Prostate gland (tissue), 2 donors: ENCODE measurements around the gene DDX39A. TPM values are rescaled to one million over a fixed set of nuclear protein-coding genes. Genes with fewer than 3 reads are reported as not detected.

Source experiments
- DNase-seq: peaks from one replicate; pipeline ENCODE4 v3.0.0-alpha.2; 2019; ENCODE audit warnings: low spot score
- H3K27ac ChIP-seq, 2 donors: fragments of 200-600 bp; sonication (generic); 2 replicates each; pipeline ENCODE4 v1.5.1; 2017 to 2019
- H3K27me3 ChIP-seq: fragments of 200-600 bp; sonication (generic); replicated peaks from 2 replicates; pipeline ENCODE4 v1.5.1; 2019; ENCODE audit not compliant: insufficient read depth
- H3K36me3 ChIP-seq, 2 donors: fragments of 200-600 bp; sonication (generic); 1 replicate in 1 of 2; 2 replicates in 1 of 2; pipeline versions ENCODE4 v1.5.1 to v1.8.1; 2017 to 2019
- H3K4me1 ChIP-seq: fragments of 200-600 bp; sonication (generic); replicated peaks from 2 replicates; pipeline ENCODE4 v1.5.1; 2019
- H3K4me3 ChIP-seq, 2 donors: fragments of 200-600 bp; sonication (generic); 2 replicates each; pipeline ENCODE4 v1.5.1; 2017 to 2019
- H3K9me3 ChIP-seq: fragments of 200-600 bp; sonication (generic); 2 replicates; pipeline ENCODE4 v1.5.1; 2017
- POLR2A ChIP-seq: fragments of 450-650 bp; IDR thresholded peaks from one replicate; pipeline ENCODE4 v1.6.1; 2016; ENCODE audit warnings: antibody characterized with exemption, mild to moderate bottlenecking
- POLR2AphosphoS5 ChIP-seq: sonication (generic); formaldehyde crosslinking; IDR thresholded peaks from one replicate; pipeline ENCODE4 v1.6.1; 2017; ENCODE audit warnings: antibody characterized with exemption
- WGBS: methylation state at CpG from one replicate; pipeline ENCODE4 v1.1.5; 2018; 5-methylcytosine and 5-hydroxymethylcytosine counted together
- intact Hi-C: fragments of 100-400 bp; cut with DNase I; formaldehyde crosslinking; loops from one replicate; pipeline ENCODE4 v1.14.2; 2022
- total RNA-seq, 2 donors: library from RNA; depleted of rRNA; stranded (reverse); fragments of >200 nt; gene quantifications; one replicate each; pipeline ENCODE4 v1.1.0, GENCODE V29; 2016
- TF ChIP-seq, protein P1 (sequence below), 4 experiments: fragments of 200-600 bp in 2 of 4; fragments of 450-650 bp in 2 of 4; sonication (generic) in 2 of 4; IDR thresholded peaks; 1 replicate in 3 of 4; 2 replicates in 1 of 4; pipeline ENCODE4 v1.5.1; 2016 to 2019; ENCODE audit warnings: antibody characterized with exemption in 4 of 4, mild to moderate bottlenecking in 2 of 4, moderate library complexity in 2 of 4

DDX39A gene
- total RNA-seq, 2 donors from 2014 or later, result 64.9 to 121 TPM

DNA sequence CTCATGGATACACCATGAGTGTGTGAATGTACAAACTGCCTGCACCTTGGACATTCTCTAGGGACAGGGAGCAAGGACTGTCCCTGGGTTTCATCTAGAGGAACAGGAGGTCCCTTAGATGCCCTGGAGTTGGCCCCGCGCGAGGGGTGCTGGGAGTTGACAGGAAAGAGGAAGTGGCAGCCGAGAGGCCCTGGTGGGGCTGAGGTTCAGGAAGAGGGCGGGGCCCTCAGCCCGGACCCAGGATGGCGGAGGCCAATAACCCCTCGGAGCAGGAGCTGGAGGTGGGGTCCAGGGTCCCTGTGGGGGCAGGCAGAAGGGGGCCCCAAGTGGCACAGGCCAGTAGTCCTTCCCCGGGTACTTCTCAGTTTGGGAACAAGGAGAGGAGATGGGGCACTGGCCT is 20.9 kb upstream of the DDX39A start:
- Histone ChIP-seq H3K36me3 (peaks cover 17 to 22% of the 10 kb centered on the region in 2 donors), H3K27ac (no peak overlapping the region), H3K27me3 (no peaks in the 10 kb centered on the region), H3K9me3 (no peaks in the 10 kb centered on the region), H3K4me1 (no peaks in the 10 kb centered on the region), H3K4me3 (no peak overlapping the region)
- TF ChIP-seq POLR2AphosphoS5 (peak; percentile 32), POLR2A (no peak)
- DNase-seq, result no peak
- WGBS, result 66% methylated on average over 9 of the region's 9 CpGs
- intact Hi-C loops, result no loop called here

DNA sequence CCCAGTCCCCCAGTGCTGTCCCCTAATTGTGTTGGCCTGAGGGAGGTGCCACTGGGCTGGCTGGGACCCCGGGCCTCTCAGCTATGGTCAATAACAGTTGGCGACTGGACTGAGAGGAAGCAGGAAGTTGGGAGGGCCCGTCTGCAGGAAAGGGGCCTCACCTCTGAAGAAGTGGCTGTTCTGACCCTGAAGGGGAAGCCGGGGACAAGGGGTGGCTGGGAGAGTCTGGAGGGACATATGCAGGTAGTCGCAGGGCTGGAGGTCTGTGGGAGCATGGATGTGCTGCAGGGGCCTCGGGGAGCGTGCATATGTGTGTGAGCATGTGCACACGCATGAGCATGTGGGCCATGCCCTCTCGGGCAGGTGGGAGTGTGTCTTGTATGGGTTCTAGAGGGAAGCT is 19.9 kb upstream of the DDX39A start:
- TF ChIP-seq POLR2AphosphoS5 (no peak), POLR2A (no peak)
- TF ChIP-seq, protein P1, sequence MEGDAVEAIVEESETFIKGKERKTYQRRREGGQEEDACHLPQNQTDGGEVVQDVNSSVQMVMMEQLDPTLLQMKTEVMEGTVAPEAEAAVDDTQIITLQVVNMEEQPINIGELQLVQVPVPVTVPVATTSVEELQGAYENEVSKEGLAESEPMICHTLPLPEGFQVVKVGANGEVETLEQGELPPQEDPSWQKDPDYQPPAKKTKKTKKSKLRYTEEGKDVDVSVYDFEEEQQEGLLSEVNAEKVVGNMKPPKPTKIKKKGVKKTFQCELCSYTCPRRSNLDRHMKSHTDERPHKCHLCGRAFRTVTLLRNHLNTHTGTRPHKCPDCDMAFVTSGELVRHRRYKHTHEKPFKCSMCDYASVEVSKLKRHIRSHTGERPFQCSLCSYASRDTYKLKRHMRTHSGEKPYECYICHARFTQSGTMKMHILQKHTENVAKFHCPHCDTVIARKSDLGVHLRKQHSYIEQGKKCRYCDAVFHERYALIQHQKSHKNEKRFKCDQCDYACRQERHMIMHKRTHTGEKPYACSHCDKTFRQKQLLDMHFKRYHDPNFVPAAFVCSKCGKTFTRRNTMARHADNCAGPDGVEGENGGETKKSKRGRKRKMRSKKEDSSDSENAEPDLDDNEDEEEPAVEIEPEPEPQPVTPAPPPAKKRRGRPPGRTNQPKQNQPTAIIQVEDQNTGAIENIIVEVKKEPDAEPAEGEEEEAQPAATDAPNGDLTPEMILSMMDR (IDR thresholded peaks at IDR 0.05), result no peak
- Histone ChIP-seq H3K27me3 (no peaks in the 10 kb centered on the region), H3K27ac (no peak overlapping the region), H3K4me1 (peaks cover 5% of the 10 kb centered on the region), H3K4me3 (no peak overlapping the region), H3K9me3 (no peaks in the 10 kb centered on the region), H3K36me3 (peaks cover 13 to 20% of the 10 kb centered on the region in 2 donors)
- intact Hi-C loops, result no loop called here
- no peak for DNase-seq
- 70% methylated on average over 9 of the region's 9 CpGs for WGBS

GRCh38 chr19:14437578-14438140 is 18.5 kb upstream of the DDX39A start:
- 89% methylated on average over 7 of the region's 7 CpGs for WGBS
- intact Hi-C loops, result no loop called here
- Histone ChIP-seq H3K27me3 (no peaks in the 10 kb centered on the region), H3K9me3 (no peaks in the 10 kb centered on the region), H3K27ac (no peak overlapping the region), H3K36me3 (peaks cover 0 to 6% of the 10 kb centered on the region in 2 donors), H3K4me1 (peaks cover 5% of the 10 kb centered on the region), H3K4me3 (no peak overlapping the region)
- DNase-seq, result no peak
- TF ChIP-seq POLR2A, result no peak
- TF ChIP-seq, protein P1 (IDR thresholded peaks at IDR 0.05), result no peak
- TF ChIP-seq POLR2AphosphoS5, result no peak

GRCh38 chr19:14435320-14436050 is 16.3 kb upstream of the DDX39A start:
- H3K36me3 ChIP-seq, result no peaks in the 10 kb centered on the region
- peaks cover 5% of the 10 kb centered on the region for H3K4me1 ChIP-seq
- H3K27me3 ChIP-seq, result no peaks in the 10 kb centered on the region
- no peak for DNase-seq
- H3K4me3 ChIP-seq, result no peak overlapping the region
- intact Hi-C loops, result no loop called here
- 77% methylated on average over 17 of the region's 17 CpGs for WGBS
- no peaks in the 10 kb centered on the region for H3K9me3 ChIP-seq
- no peak overlapping the region for H3K27ac ChIP-seq
- TF ChIP-seq POLR2AphosphoS5 (no peak), POLR2A (no peak)
- TF ChIP-seq, protein P1 (IDR thresholded peaks at IDR 0.05), result no peak

GRCh38 chr19:14434543-14435319 is 15.6 kb upstream of the DDX39A start:
- TF ChIP-seq, protein P1 (IDR thresholded peaks at IDR 0.05), result no peak
- 49% methylated on average over 23 of the region's 23 CpGs for WGBS
- Histone ChIP-seq H3K27me3 (no peaks in the 10 kb centered on the region), H3K36me3 (no peaks in the 10 kb centered on the region), H3K9me3 (no peaks in the 10 kb centered on the region), H3K4me3 (peak overlapping the region in 1 of 2 donors; percentile 68), H3K27ac (peak overlapping the region; percentile 74 to 75), H3K4me1 (peaks cover 5% of the 10 kb centered on the region)
- intact Hi-C loops, result no loop called here
- no peak for DNase-seq
